Pons (tissue), 1 donor: ENCODE results near the gene BEAN1.

Experiments used
- DNase-seq: peaks from one replicate; pipeline ENCODE4 v3.0.0-alpha.2; 2016; ENCODE audit warnings: low spot score

Gene BEAN1

GRCh38 chr16:66419527-66419926 lies 7.6 kb upstream of the BEAN1 start:
- DNase-seq = no peak

GRCh38 chr16:66420396-66420795 lies 6.7 kb upstream of the BEAN1 start:
- DNase-seq = no peak

- DNase-seq = no peak
These were observed 5.2 kb upstream of the BEAN1 start for GRCh38 chr16:66421891-66422290.

GRCh38 chr16:66422366-66422765 lies 4.7 kb upstream of the BEAN1 start:
- DNase-seq = peak; percentile 11

- no peak for DNase-seq
These were observed 3.9 kb upstream of the BEAN1 start for GRCh38 chr16:66423177-66423576.

- no peak for DNase-seq
These were observed 1.4 kb upstream of the BEAN1 start for GRCh38 chr16:66425651-66426050.

- no peak for DNase-seq
These were observed 721 bp upstream of the BEAN1 start for GRCh38 chr16:66426112-66427035.

- DNase-seq = no peak
These were observed 981 bp downstream of the BEAN1 start for GRCh38 chr16:66427871-66428681.

- DNase-seq = no peak
These were observed 1.7 kb downstream of the BEAN1 start for GRCh38 chr16:66428682-66429251.

- DNase-seq = no peak
These were observed 2.3 kb downstream of the BEAN1 start for GRCh38 chr16:66429290-66429962.

- DNase-seq = no peak
These were observed 3.1 kb downstream of the BEAN1 start for GRCh38 chr16:66430214-66430613.

- DNase-seq = no peak
These were observed 4.7 kb downstream of the BEAN1 start for GRCh38 chr16:66431760-66432159.

- no peak for DNase-seq
These were observed 5.3 kb downstream of the BEAN1 start for GRCh38 chr16:66432429-66432828.

- DNase-seq = no peak
These were observed 7.7 kb downstream of the BEAN1 start for GRCh38 chr16:66434619-66435430.

- no peak for DNase-seq
These were observed 8.8 kb downstream of the BEAN1 start for GRCh38 chr16:66435896-66436295.

GRCh38 chr16:66437391-66437945 lies 10.4 kb downstream of the BEAN1 start:
- DNase-seq = no peak

- DNase-seq = no peak
These were observed 11.4 kb downstream of the BEAN1 start for GRCh38 chr16:66438536-66438935.

GRCh38 chr16:66439051-66439730 lies 12.1 kb downstream of the BEAN1 start:
- DNase-seq = no peak

- DNase-seq = no peak
These were observed 13.2 kb downstream of the BEAN1 start for GRCh38 chr16:66440271-66440802.

- no peak for DNase-seq
These were observed 13.9 kb downstream of the BEAN1 start for GRCh38 chr16:66440970-66441369.
